HEK293 (cell line): ENCODE results near the gene PERM1.

Experiments used
- CTCF ChIP-seq: fragments of 450-650 bp; formaldehyde crosslinking; IDR thresholded peaks from 2 replicates; pipeline ENCODE4 v1.5.1; 2016; ENCODE audit warnings: missing biosample characterization, missing genetic modification characterization
- GLIS2 ChIP-seq: fragments of 450-650 bp; formaldehyde crosslinking; IDR thresholded peaks from 2 replicates; pipeline ENCODE4 v1.5.1; 2016; ENCODE audit warnings: missing biosample characterization, missing genetic modification characterization
- HOXA7 ChIP-seq: sonication (generic); formaldehyde crosslinking; IDR thresholded peaks from 2 replicates; pipeline ENCODE4 v1.8.1; 2022; ENCODE audit warnings: missing genetic modification reagents, borderline replicate concordance
- INSM2 ChIP-seq: fragments of 450-650 bp; formaldehyde crosslinking; IDR thresholded peaks from 2 replicates; pipeline ENCODE4 v1.5.1; 2016; ENCODE audit warnings: missing biosample characterization, missing genetic modification characterization
- KLF10 ChIP-seq: fragments of 450-650 bp; IDR thresholded peaks from 2 replicates; pipeline ENCODE4 v1.5.1; 2018; ENCODE audit warnings: missing biosample characterization, mild to moderate bottlenecking, missing genetic modification characterization
- KLF9 ChIP-seq: fragments of 450-650 bp; formaldehyde crosslinking; IDR thresholded peaks from 2 replicates; pipeline ENCODE4 v1.5.1; 2016; ENCODE audit warnings: missing biosample characterization, missing genetic modification characterization, low read depth
- OVOL3 ChIP-seq: fragments of 450-650 bp; formaldehyde crosslinking; IDR thresholded peaks from 2 replicates; pipeline ENCODE4 v1.5.1; 2016; ENCODE audit warnings: missing biosample characterization, missing genetic modification characterization
- PRDM1 ChIP-seq: fragments of 450-650 bp; formaldehyde crosslinking; IDR thresholded peaks from 2 replicates; pipeline ENCODE4; 2016; ENCODE audit warnings: missing biosample characterization, missing genetic modification characterization
- SCRT1 ChIP-seq: fragments of 450-650 bp; formaldehyde crosslinking; IDR thresholded peaks from 2 replicates; pipeline ENCODE4 v1.5.1; 2016; ENCODE audit warnings: missing biosample characterization, missing genetic modification characterization, borderline replicate concordance
- SCRT2 ChIP-seq: fragments of 450-650 bp; formaldehyde crosslinking; IDR thresholded peaks from 2 replicates; pipeline ENCODE4 v1.5.1; 2016; ENCODE audit warnings: missing biosample characterization, missing genetic modification characterization
- YY2 ChIP-seq: fragments of 450-650 bp; formaldehyde crosslinking; IDR thresholded peaks from 2 replicates; pipeline ENCODE4 v1.5.1; 2016; ENCODE audit warnings: missing biosample characterization, missing genetic modification characterization
- ZBTB20 ChIP-seq: fragments of 450-650 bp; formaldehyde crosslinking; IDR thresholded peaks from 2 replicates; pipeline ENCODE4 v1.5.1; 2016; ENCODE audit warnings: missing biosample characterization, missing genetic modification characterization
- ZFP3 ChIP-seq: fragments of 450-650 bp; formaldehyde crosslinking; IDR thresholded peaks from 2 replicates; pipeline ENCODE4 v1.5.1; 2016; ENCODE audit warnings: low read depth, missing biosample characterization, missing genetic modification characterization
- ZFP37 ChIP-seq: fragments of 450-650 bp; formaldehyde crosslinking; IDR thresholded peaks from 2 replicates; pipeline ENCODE4 v1.5.1; 2016; ENCODE audit warnings: missing biosample characterization, missing genetic modification characterization
- ZIC2 ChIP-seq: fragments of 450-650 bp; formaldehyde crosslinking; IDR thresholded peaks from 2 replicates; pipeline ENCODE4 v1.5.1; 2016; ENCODE audit warnings: missing biosample characterization, missing genetic modification characterization
- ZNF138 ChIP-seq: fragments of 450-650 bp; formaldehyde crosslinking; IDR thresholded peaks from 2 replicates; pipeline ENCODE4 v1.5.1; 2016; ENCODE audit warnings: missing biosample characterization, missing genetic modification characterization, borderline replicate concordance
- ZNF146 ChIP-seq: fragments of 450-650 bp; formaldehyde crosslinking; IDR thresholded peaks from 2 replicates; pipeline ENCODE4 v1.5.1; 2016; ENCODE audit warnings: missing biosample characterization, missing genetic modification characterization
- ZNF184 ChIP-seq: fragments of 450-650 bp; IDR thresholded peaks from 2 replicates; pipeline ENCODE4 v1.5.1; 2018; ENCODE audit warnings: missing biosample characterization, mild to moderate bottlenecking, missing genetic modification characterization
- ZNF19 ChIP-seq: fragments of 450-650 bp; formaldehyde crosslinking; IDR thresholded peaks from 2 replicates; pipeline ENCODE4; 2016; ENCODE audit warnings: missing biosample characterization, missing genetic modification characterization, low read depth
- ZNF202 ChIP-seq: fragments of 450-650 bp; formaldehyde crosslinking; IDR thresholded peaks from 2 replicates; pipeline ENCODE4 v1.5.1; 2016; ENCODE audit warnings: missing biosample characterization, missing genetic modification characterization, borderline replicate concordance
- ZNF223 ChIP-seq: fragments of 450-650 bp; formaldehyde crosslinking; IDR thresholded peaks from 2 replicates; pipeline ENCODE4 v1.5.1; 2016; ENCODE audit warnings: missing biosample characterization, missing genetic modification characterization
- ZNF23 ChIP-seq: fragments of 450-650 bp; formaldehyde crosslinking; IDR thresholded peaks from 2 replicates; pipeline ENCODE4 v1.5.1; 2016; ENCODE audit warnings: missing biosample characterization, missing genetic modification characterization, borderline replicate concordance
- ZNF266 ChIP-seq: fragments of 450-650 bp; formaldehyde crosslinking; IDR thresholded peaks from 2 replicates; pipeline ENCODE4 v1.5.1; 2016; ENCODE audit warnings: missing biosample characterization, missing genetic modification characterization, low read depth
- ZNF274 ChIP-seq, 2 experiments: fragments of 200-500 bp in 1 of 2; fragments of 450-650 bp in 1 of 2; sonication (Bioruptor generic) in 1 of 2; formaldehyde crosslinking in 1 of 2; IDR thresholded peaks; 2 replicates each; pipeline versions ENCODE4 v1.5.1 to v1.6.1; 2014 to 2016; ENCODE audit warnings: borderline replicate concordance in 1 of 2, inconsistent platforms in 1 of 2, low read length in 1 of 2, missing biosample characterization in 1 of 2, missing genetic modification characterization in 1 of 2
- ZNF362 ChIP-seq: fragments of 450-650 bp; formaldehyde crosslinking; IDR thresholded peaks from 2 replicates; pipeline ENCODE4 v1.5.1; 2016; ENCODE audit warnings: missing biosample characterization, missing genetic modification characterization
- ZNF449 ChIP-seq: fragments of 450-650 bp; formaldehyde crosslinking; IDR thresholded peaks from 2 replicates; pipeline ENCODE4 v1.5.1; 2017; ENCODE audit warnings: missing biosample characterization, mild to moderate bottlenecking, missing genetic modification characterization, moderate library complexity
- ZNF585B ChIP-seq: fragments of 450-650 bp; formaldehyde crosslinking; IDR thresholded peaks from 2 replicates; pipeline ENCODE4 v1.5.1; 2016; ENCODE audit warnings: missing biosample characterization, missing genetic modification characterization
- ZNF596 ChIP-seq: fragments of 450-650 bp; IDR thresholded peaks from 2 replicates; pipeline ENCODE4 v1.5.0; 2018; ENCODE audit warnings: missing biosample characterization, mild to moderate bottlenecking, missing genetic modification characterization, moderate library complexity
- ZNF621 ChIP-seq: fragments of 450-650 bp; formaldehyde crosslinking; IDR thresholded peaks from 2 replicates; pipeline ENCODE4 v1.5.1; 2017; ENCODE audit warnings: missing biosample characterization, missing genetic modification characterization
- ZNF624 ChIP-seq: fragments of 450-650 bp; formaldehyde crosslinking; IDR thresholded peaks from 2 replicates; pipeline ENCODE4 v1.5.1; 2017; ENCODE audit warnings: missing biosample characterization, missing genetic modification characterization
- ZNF701 ChIP-seq: fragments of 450-650 bp; formaldehyde crosslinking; IDR thresholded peaks from 2 replicates; pipeline ENCODE4 v1.5.1; 2016; ENCODE audit warnings: missing biosample characterization, missing genetic modification characterization
- ZNF707 ChIP-seq: fragments of 450-650 bp; formaldehyde crosslinking; IDR thresholded peaks from 2 replicates; pipeline ENCODE4 v1.5.1; 2016; ENCODE audit warnings: missing biosample characterization, missing genetic modification characterization
- ZNF768 ChIP-seq: fragments of 450-650 bp; formaldehyde crosslinking; IDR thresholded peaks from 2 replicates; pipeline ENCODE4 v1.5.1; 2018; ENCODE audit warnings: missing biosample characterization, mild to moderate bottlenecking, missing genetic modification characterization
- ZNF777 ChIP-seq: fragments of 450-650 bp; formaldehyde crosslinking; IDR thresholded peaks from 2 replicates; pipeline ENCODE4 v1.5.1; 2017; ENCODE audit warnings: missing biosample characterization, missing genetic modification characterization, borderline replicate concordance
- ZNF791 ChIP-seq: fragments of 450-650 bp; formaldehyde crosslinking; IDR thresholded peaks from 2 replicates; pipeline ENCODE4 v1.5.1; 2016; ENCODE audit warnings: missing biosample characterization, missing genetic modification characterization
- ZSCAN16 ChIP-seq: fragments of 450-650 bp; formaldehyde crosslinking; IDR thresholded peaks from 2 replicates; pipeline ENCODE4 v1.5.1; 2016; ENCODE audit warnings: missing biosample characterization, missing genetic modification characterization

Gene PERM1

GRCh38 chr1:938711-939489 lies 43.0 kb downstream of the PERM1 start (continued):
- TF ChIP-seq ZNF23 (tag by site-specific recombination) (no peak), INSM2 (tag by site-specific recombination) (no peak), ZNF791 (tag by site-specific recombination) (no peak), ZNF585B (tag by site-specific recombination) (no peak), CTCF (tag by site-specific recombination) (no peak; the same call in 1 of the 2 replicates), ZNF184 (tag by site-specific recombination) (no peak), ZNF146 (tag by site-specific recombination) (no peak), ZBTB20 (no peak; the same call in 1 of the 2 replicates), ZNF707 (tag by site-specific recombination) (no peak), ZIC2 (tag by site-specific recombination) (no peak), KLF10 (tag by site-specific recombination) (no peak), ZNF449 (tag by site-specific recombination) (no peak), ZNF223 (tag by site-specific recombination) (no peak), ZNF202 (tag by site-specific recombination) (no peak), ZFP37 (tag by site-specific recombination) (no peak), ZNF19 (tag by site-specific recombination) (no peak), ZNF138 (tag by site-specific recombination) (no peak), ZNF596 (no peak), ZNF274 (IDR thresholded peaks at IDR 0.05; ENCODE audit: low read length) (no peak), ZNF274 (tag by site-specific recombination; IDR thresholded peaks at IDR 0.05; ENCODE audit: borderline replicate concordance) (no peak), ZFP3 (no peak), PRDM1 (tag by site-specific recombination) (no peak), ZNF768 (tag by site-specific recombination) (no peak), GLIS2 (tag by site-specific recombination) (peak; percentile 21; the same call in 1 of the 2 replicates), ZNF362 (tag by site-specific recombination) (no peak), ZNF777 (no peak), ZNF621 (tag by site-specific recombination) (no peak), KLF9 (tag by site-specific recombination) (peak; percentile 89), ZNF701 (no peak), ZSCAN16 (no peak), SCRT2 (tag by site-specific recombination) (peak; percentile 99), ZNF624 (no peak), ZNF266 (tag by site-specific recombination) (no peak), HOXA7 (CRISPR knock-in tag) (no peak), OVOL3 (tag by site-specific recombination) (no peak), YY2 (tag by site-specific recombination) (peak; percentile 50; the same call in 1 of the 2 replicates), SCRT1 (peak; percentile 92)
